ENCODE data around the gene TMEM98.
A peak's percentile ranks its signal among the peaks of the same experiment; 100 is the strongest.

The TMEM98 gene

GRCh38 chr17:32927201-32927723 lies 691 bp upstream of the TMEM98 start:
- no peak for TF ChIP-seq CTCF (IDR thresholded peaks at IDR 0.05; ENCODE audit: insufficient read depth, low read depth, low read length, missing control alignments)
- peak overlapping the region; percentile 31 for H3K4me3 ChIP-seq (ENCODE audit: low read length)
- DNase-seq (ENCODE audit: low read depth): no peak

- TF ChIP-seq CTCF (IDR thresholded peaks at IDR 0.05; ENCODE audit: insufficient read depth, low read depth, low read length, missing control alignments): no peak
- peak overlapping the region; percentile 67 for H3K4me3 ChIP-seq (ENCODE audit: low read length)
- DNase-seq (ENCODE audit: low read depth): no peak
These were observed 908 bp downstream of the TMEM98 start for GRCh38 chr17:32928586-32929535.

GRCh38 chr17:32929588-32929987 lies 1.6 kb downstream of the TMEM98 start:
- H3K4me3 ChIP-seq (ENCODE audit: low read length): no peak overlapping the region
- no peak for DNase-seq (ENCODE audit: low read depth)
- no peak for TF ChIP-seq CTCF (IDR thresholded peaks at IDR 0.05; ENCODE audit: insufficient read depth, low read depth, low read length, missing control alignments)

GRCh38 chr17:32930512-32930911 lies 2.6 kb downstream of the TMEM98 start:
- no peak for TF ChIP-seq CTCF (IDR thresholded peaks at IDR 0.05; ENCODE audit: insufficient read depth, low read depth, low read length, missing control alignments)
- DNase-seq (ENCODE audit: low read depth): no peak
- no peak overlapping the region for H3K4me3 ChIP-seq (ENCODE audit: low read length)

- peak; percentile 81 for DNase-seq (ENCODE audit: low read depth)
- TF ChIP-seq CTCF (IDR thresholded peaks at IDR 0.05; ENCODE audit: insufficient read depth, low read depth, low read length, missing control alignments): no peak
- H3K4me3 ChIP-seq (ENCODE audit: low read length): no peak overlapping the region
These were observed 3.7 kb downstream of the TMEM98 start for GRCh38 chr17:32931686-32932085.

- H3K4me3 ChIP-seq (ENCODE audit: low read length): no peak overlapping the region
- DNase-seq (ENCODE audit: low read depth): no peak
- no peak for TF ChIP-seq CTCF (IDR thresholded peaks at IDR 0.05; ENCODE audit: insufficient read depth, low read depth, low read length, missing control alignments)
These were observed 5.9 kb downstream of the TMEM98 start for GRCh38 chr17:32933881-32934280.
